Activated T-cell treated with anti-CD3 and anti-CD28 coated beads for 1 hour (primary cell): ENCODE data around the gene TMC6.

Source experiments
- DNase-seq: peaks from one replicate; pipeline ENCODE4 v3.0.0-alpha.2; 2020; ENCODE audit warnings: low read depth

The TMC6 gene

DNA sequence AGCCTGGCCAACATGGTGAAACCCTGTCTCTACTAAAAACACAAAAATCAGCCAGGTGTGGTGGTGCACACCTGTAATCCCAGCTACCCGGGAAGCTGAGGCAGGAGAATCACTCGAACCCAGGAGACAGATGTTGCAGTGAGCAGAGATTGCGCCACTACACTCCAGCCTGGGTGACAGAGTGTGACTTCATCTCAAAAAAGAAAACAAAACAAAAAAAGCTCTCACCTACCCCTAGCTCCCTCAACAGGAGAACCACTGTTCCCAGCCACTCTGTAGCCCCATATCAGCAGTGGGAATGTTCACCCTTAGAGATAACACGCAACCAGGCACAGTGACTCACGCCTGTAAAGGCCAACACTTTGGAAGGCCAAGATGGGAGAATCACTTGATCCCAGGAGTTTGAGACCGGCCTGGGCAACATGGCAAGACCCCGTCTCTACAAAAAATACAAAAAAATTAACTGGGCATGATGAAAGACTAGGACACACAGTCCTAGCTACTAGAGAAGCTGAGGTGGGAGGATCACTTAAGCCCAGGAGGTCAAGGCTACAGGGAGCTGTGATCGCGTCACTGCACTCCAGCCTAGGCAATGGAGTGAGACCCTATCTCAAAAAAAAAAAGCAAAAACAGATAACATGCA is 7.4 kb upstream of the TMC6 start:
- no peak for DNase-seq

DNA sequence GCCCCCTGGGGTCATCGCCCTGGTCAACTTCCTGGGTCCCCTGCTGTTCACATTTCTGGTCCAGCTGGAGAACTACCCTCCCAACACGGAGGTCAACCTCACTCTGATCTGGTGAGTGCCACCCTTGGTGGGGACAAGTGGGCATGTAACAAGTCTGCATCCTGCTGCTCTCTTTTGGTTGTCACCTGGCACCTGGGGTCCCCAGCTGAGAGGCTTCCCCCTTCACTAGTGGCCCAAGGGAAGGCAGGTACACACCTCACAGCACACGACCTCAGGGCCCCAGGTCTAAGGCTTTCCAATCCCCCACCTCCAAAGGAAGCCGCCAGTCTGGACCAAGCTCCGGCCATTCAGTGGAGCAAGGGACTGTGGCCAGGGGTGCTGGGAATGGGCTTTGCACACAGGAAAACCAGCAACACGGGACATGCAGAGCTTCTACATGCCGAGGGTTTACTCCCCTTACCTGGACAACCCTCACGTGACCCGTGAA is 6.4 kb upstream of the TMC6 start:
- no peak for DNase-seq

DNA sequence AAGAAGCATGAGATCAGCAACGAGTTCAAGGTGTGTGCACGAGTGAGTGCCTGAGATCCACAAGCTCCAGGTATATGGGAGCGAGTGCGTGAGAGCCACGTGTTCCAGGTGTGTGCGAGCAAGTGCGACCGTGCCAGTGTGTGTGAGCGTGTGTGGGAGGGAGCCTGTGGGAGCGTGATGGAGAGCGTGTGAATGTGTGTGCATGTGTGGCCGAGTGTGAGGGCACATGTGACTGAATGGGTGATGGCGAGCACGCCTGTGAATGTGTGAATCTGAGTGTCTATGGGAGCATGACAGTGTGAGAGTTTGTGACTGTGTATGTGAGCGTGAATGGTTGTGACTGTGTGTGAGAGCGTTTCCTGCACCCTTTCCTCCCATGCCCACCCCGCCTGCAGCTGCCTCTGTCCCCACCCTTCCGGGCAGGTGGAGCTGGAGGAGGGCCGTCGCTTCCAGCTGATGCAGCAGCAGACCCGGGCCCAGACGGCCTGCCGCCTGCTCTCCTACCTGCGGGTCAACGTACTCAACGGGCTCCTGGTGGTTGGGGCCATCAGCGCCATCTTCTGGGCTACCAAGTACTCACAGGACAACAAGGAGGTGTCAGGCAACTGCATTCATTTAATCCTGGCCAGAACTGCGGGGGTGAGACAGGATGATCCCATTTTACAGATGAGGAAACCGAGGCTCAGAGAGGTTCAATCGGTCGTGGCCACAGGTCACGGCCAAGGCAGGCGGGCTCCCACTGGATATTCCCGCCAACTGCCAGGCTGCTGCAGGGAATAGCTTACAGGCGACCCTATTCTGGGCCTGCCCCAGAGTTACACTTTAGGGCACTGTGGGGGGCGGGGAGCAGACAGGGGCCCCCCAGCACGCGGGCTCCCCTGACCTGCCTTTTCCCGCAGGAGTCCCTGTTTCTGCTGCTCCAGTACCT is 5.7 kb upstream of the TMC6 start:
- DNase-seq: peak; percentile 63

DNA sequence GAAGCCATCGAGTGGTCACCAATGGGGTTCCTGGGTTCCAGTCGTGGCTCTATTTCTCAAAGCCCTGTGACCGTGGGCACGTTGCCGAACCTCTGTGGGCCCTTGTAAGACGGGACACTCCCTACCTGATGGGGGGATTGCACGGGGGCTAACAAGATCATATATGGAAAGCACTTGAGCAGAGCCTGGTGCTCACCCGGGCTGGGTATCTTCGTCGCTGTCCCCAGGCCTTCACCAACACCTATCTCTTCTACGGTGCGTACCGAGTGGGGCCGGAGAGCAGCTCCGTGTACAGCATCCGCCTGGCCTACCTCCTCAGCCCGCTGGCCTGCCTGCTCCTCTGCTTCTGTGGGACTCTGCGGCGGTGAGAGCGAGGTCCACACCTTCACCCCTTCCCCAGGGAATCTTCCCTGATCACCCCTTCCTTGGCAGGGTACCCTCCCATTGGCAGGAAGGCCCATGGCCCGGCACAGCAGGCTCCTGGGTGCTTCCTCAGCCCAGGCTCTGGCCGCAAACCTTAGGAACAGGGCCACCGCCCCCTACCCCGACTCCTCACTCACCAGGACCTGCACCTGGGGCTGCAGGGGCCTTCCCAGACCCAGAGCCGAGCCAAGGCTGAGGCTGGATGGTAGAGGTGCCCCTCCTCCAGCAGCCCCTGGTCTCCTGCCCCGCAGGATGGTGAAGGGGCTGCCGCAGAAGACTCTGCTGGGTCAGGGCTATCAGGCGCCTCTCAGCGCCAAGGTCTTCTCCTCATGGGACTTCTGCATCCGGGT is 4.8 kb upstream of the TMC6 start:
- DNase-seq: no peak

DNA sequence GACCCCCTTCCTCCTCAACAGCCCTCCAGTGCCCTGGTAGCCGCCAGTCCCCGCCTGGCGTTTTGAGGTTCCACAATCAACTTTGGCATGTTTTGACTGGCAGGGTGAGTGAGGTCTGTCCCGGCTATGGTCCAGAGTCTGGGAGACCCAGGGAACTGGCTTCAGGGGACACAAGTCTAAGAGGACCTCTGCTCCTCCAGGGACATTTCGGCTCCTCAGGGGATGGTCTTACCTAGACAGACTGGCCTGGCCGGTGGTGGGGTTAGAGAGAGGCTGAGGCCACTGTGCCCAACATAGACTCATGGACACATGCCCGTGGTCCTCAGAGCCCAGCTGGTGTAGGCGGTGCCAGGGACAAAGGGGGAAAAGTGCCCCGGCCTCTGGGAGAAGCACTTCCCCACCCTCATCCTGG is 4.2 kb upstream of the TMC6 start:
- DNase-seq: no peak

DNA sequence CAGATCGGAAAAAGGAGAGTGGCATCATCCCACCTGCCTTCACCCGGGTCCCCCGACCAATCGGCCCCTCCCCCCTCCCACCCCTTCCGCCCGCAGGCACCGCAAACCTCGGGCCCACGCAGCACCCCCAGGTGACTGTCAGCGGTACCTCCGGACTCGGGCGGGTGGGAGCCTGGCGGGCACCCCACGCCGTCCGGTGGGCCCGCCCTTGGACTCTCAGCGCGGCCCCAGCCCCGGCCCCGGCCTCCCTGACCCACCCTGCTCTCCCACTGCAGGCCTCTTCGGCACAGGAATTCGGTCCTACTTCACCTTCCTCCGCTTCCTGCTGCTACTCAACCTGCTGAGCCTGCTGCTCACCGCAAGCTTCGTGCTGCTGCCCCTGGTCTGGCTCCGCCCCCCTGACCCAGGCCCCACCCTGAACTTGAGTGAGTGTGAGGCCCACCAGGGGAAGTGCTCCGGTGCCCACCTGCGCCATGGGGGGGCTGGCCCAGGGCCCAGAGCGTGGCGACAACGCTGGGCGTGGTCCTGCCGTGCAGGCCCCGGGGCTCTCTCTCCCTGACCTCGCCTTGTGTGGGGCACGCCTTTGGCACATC is 3.6 kb upstream of the TMC6 start:
- peak; percentile 59 for DNase-seq

DNA sequence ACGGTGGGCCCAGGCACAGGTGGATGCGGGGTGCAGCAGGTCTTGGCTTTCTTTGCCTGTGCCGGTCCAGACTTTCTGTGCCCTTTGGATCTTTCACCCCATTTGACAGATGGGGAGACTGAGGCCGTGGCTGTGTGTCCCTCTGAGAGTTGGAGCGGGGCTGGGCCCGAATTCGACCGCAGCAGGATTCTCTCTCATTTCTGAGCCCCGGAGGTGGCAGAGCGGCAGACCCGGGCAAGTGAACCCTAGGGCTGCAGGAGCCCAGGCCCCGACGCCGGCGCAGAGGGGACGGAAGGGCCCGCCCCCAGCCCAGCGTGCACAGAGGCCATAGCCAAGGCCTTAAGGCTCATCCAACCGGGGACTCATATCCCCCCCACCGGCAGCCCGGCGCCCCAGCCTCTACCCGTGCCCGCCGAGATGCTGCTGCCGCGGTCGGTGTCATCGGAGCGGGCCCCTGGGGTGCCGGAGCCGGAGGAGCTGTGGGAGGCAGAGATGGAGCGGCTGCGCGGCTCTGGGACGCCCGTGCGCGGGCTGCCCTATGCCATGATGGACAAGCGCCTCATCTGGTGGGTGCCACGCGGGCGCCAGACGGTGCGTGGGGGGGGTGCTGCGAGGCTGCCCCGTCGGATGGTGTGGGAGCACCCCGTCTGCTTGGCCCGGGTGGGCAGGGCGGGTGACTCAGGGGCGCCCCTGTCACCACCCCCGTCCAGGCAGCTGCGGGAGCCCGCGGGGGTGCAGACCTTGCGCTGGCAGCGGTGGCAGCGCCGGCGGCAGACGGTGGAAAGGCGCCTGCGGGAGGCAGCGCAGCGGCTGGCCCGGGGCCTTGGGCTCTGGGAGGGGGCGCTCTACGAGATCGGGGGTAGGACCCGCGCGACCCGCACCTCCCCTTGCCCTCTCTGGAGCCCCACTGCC is 2.9 kb upstream of the TMC6 start:
- DNase-seq: peak; percentile 34

DNA sequence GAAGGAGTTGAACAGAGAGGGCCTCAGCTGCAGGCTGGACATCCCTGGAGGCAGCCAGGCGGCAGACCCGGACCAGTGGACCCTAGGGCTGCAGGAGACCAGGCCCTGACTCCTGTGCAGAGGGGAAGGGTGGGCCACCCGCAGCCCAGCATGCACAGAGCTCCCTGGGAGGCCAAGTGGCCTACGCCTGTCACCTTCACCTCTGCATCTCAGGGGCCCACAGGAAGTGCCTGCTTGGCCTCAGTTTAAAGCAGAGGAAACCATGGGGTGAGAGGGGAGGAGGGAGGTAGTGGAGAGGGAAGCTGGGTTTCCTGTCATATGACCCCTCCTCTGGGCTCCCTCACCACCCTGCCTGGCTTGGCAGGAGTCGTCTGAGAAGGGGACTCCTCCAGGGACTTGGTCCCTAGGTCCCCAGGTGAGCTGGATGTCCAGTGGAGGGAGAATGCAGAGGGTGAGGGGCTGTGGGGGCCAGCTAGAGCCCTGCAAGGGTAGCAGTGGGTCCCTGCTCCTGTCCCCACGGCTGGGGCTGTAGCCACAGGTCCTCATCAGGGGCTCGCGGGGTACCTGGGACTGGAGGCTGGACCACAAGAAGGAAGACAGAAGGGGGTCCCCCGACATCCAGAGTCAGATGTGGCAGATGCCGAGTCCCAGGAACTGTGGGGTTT is 2.0 kb upstream of the TMC6 start, which contains the start of gene TMC8:
TSS of gene TMC8 (plus strand) at position 335 of the 665 bp plus-strand sequence. CDS start 818 bp downstream, outside the sequence.
- peak; percentile 62 for DNase-seq

DNA sequence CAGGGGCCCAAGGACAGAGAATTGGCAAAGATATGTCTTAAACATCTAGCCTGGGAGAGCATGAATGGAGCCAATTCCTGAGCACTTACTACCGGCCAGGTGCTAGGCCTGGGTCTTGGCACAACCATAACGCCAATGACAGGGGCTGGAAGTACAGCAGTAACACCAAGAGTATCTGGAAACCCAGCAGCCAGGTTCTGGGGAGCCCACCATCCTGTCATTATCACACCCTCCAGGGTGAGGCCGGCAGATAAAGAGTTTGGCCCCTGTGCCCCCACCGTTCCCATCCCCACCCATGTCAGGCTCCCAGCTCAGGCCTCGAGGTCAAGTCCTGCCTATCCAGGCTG is 1.5 kb upstream of the TMC6 start:
- DNase-seq: no peak

DNA sequence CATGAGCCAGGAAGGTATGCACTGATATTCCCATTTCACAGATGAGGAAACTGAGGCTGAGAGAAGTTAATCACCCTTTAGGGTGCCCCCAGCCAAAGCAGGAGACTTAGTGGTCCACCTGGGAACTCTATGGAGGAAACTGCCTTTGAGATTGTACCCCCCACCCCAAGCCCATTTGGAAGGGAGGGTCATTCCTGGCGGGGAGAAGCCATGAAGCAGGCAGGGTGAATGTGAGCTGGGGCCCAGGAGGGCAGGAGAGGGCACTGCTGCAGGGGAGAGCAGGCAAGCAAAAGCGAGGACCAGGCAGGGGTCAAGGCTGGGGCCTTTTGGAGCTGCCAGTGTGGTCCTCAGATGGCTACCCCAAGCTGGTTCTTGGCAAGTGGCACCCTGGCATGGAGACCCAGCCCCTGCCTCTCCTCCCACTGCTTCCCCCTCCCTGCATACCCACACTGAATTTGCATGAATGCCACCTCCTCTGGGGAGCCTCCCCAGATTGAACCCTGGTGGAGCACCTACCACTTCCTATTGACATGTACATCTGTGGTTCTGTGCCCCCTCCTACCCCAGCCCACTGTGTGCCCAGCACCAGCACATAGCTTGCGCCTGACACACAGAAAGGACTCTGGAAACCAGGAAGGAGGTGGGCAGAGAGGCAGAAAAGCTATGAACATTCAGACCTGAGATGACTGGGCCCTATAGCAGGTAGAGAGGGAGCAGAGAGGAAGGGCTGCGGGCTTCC is 965 bp upstream of the TMC6 start:
- DNase-seq: peak; percentile 39

DNA sequence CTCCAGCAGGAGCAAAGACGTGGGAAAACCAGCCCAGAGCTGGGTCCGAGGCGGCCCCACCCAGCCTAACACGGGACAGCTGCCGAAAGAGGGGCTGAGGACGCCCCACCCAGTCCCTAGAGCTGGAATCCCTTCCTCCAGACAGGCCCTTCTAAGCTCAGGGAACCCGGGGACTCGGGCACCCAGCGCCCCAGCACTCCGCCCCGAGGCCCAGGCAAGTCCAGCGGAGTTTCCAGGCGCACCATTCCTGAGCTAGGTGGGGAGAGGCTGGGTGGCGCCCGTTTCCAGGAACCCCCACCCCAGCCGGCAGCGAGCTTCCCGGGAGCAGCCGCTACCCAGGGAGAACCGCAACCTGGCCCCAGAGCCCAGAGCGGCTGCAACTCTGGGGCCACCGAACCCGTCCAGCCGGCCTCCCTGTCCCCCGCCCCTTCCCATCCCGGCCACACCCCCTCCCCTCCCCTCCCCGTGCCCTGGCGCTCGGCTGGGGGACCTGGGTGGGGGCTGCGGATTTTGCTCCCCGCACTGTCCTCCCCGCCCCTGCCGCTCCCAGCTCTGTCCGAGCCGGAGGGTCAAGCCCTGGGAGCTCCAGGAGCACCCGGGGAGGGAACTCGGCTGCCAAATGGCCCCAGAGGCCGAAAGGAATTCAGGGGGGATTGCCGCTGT is 536 bp downstream of the TMC6 start:
- no peak for DNase-seq

DNA sequence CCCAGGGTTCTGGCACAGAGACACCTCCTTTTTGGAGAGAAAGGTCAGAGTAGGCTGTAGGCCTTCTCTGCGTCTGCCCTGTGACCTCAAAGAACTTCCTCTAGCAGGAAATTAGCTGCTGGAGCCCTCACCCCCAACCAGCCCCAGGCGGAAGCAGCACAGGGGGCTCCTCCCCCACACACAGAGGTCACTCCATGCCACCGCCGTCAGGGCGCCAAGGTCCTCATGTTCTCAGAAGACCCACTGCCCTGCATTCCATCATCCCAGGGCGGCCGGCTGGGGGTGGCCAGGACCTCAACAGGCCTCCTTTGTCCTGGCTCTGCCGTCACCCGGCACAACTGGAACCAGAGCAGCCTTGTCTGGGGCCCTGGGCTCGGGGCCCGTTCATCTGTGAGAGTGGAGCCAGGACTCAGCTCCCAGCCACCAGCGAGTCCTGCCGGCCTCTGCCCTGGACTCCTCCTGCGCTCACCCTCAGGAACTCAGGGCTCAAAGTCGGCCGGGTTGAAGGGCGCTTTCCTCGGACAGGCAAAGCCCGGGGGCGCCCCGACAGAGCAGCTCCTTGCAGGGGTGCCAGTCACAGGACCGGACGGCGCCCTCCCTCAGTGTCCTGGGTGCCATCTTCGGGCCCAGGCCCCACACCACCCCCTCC is 1.2 kb downstream of the TMC6 start:
- DNase-seq: peak; percentile 49

DNA sequence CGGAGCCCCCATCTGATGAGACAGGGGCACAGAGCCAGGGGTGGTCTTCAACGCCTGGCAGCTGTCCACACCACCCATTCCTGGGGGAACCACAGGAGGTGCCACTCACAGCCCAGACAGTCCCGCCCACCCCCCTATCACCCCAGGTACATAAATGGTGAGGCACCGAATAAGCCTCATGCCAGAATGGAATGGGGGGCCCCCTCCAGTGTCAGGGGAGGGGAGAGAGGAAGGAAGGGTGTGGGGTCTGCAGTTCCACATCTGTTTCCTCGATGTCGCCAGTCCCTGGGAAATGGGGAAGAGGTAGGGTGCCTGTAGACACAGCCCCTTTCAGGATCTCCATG is 1.7 kb downstream of the TMC6 start:
- DNase-seq: no peak

DNA sequence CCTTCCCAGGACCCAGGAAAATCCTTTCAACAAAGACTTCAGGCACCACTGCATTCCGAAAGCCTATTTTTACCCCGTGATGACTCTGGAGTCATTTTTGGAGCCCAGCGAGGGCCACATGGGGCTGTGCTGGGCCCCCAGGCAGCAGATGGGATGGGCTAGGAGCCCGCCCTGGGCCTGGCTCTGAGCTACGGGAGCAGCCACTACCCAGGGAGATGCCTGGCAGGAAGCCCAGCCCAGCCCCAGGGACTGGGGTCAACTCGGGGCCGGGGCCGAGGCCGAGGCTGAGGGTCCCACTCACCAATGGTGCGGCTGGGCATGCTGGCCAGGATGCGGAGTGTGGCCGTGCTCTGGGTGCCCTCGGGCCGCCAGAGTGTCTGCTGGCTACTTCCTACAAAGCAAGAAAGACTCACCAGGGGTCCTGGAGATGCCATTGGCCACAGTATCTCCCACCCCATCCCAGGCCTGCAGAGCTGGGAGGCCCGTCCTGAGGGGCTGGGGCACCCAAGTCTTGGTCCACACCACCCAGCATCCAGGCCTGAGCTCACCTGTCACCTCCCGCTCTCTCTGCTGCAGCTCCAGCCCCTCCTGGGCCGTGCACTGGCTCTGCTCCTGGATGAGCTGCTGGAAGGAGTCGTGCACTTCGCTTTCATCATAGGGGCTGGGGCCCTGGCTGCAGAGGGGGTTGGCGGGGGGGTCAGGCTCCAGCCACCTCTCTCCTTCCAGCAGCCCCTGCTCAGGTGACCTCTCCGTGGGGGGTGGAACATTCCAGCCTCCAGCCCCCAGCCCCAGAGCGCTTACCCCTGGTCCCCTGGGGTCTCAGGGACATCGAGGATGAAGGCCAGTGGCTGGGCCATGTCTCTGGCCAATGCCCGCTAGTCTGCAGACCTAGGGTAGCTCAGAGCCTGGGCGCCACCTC is 2.3 kb downstream of the TMC6 start:
- DNase-seq: no peak

DNA sequence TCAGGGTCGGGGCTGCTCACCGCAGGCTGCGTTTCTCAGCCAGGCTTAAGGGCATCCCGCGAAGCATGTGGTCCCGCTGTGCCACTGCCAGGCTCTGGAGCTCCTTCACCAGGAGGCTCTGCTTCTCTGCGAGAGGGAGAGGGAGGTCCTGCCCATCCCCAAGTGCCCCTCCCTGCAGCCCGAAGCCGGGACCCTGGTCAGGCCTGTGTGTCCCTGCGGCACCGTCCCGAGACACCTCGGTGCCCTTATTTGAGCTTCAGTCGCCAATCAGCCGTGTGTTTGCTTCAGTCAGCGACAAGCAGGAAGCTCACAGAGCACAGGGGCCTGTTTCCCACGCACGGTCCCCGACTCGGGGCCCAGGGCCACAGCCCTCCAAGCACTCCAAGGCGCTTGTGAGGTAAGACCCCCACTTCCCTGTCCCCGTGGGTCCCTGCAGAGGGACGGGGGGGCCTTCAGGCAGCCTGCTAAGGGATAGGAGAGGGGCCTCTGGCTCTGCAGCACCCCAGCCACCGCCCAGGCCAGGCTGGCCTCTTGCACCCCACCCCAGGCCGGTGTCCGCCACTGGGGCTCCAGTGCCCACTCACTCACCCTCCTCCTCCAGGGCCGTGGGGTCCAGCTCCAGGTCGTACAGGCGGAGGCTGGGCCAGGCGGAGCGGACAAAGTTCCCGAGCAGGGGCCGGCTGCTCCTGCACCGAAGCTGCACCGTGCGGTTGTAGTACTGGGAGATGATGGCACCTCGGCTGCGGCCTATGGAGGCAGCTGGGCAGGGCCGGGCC is 3.2 kb downstream of the TMC6 start:
- peak; percentile 31 for DNase-seq

DNA sequence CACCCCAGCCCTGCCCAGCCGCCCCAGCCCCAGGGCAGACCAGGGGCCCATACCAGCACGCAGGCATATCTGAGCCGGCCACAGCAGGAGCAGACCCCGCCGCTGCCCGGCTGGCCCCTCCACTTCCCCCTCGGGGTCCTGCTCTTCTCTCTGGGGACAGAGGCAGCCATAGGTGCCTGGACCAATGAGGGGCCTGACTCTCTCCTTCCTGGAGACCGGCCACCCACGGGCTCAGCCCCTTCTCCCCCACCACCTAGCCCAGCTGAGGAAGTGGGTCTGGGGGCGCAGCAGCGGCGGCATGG is 3.8 kb downstream of the TMC6 start:
- no peak for DNase-seq
